Measurements from ENCODE around the gene CD82.

Gene CD82

GRCh38 chr11:44621140-44621681 lies 55.7 kb downstream of the CD82 start:
- DNase-seq = peak; percentile 54 to 72

- no peak for DNase-seq
Measured at GRCh38 chr11:44621784-44622183, 56.3 kb downstream of the CD82 start.

- DNase-seq = peak in 1 of 2 experiments; percentile 30
Measured at GRCh38 chr11:44622190-44622650, 56.8 kb downstream of the CD82 start.

- no peak for DNase-seq
Measured at GRCh38 chr11:44622721-44623258, 57.3 kb downstream of the CD82 start.

GRCh38 chr11:44623341-44623730 lies 57.9 kb downstream of the CD82 start:
- DNase-seq = no peak

DNA sequence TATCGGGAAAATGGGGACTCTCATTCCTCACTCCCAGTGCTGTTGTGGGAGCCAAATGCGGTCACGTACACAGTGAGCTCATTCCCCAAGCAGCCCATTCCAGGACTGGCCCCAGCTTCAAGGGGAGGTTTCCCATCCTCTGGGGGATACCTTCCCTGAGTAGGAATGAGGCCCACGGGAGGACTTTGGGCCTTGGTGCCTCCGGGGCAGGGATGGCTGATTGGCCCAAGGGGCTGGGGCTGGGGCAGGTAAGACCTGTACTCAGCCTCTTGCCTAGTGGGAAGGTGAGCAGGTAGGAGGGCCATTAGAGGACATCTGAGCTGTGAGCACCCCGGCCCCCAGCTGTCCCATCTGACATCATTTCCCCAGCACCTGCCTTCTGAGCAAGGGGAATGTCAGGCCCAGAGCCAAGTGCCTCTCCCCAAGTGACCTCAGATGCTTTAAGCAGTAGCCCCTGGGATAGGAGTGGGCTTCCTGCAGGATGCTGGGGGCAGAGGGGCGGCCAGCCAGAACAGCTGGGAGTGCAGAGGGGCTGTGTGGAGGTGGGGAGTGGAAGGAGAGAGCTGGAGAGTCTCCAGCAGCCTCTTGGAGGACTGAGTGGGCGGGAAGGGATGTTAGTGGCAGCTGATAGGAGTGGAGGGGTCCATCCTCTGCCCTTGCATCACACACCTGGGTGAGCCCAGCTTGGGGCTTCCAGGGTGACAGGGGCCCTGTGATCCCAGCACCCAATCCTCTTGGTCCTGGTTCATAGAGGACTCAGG lies 58.4 kb downstream of the CD82 start:
- DNase-seq = peak in 1 of 2 experiments; percentile 41

- DNase-seq = no peak
Measured at GRCh38 chr11:44624761-44625221, 59.3 kb downstream of the CD82 start.

DNA sequence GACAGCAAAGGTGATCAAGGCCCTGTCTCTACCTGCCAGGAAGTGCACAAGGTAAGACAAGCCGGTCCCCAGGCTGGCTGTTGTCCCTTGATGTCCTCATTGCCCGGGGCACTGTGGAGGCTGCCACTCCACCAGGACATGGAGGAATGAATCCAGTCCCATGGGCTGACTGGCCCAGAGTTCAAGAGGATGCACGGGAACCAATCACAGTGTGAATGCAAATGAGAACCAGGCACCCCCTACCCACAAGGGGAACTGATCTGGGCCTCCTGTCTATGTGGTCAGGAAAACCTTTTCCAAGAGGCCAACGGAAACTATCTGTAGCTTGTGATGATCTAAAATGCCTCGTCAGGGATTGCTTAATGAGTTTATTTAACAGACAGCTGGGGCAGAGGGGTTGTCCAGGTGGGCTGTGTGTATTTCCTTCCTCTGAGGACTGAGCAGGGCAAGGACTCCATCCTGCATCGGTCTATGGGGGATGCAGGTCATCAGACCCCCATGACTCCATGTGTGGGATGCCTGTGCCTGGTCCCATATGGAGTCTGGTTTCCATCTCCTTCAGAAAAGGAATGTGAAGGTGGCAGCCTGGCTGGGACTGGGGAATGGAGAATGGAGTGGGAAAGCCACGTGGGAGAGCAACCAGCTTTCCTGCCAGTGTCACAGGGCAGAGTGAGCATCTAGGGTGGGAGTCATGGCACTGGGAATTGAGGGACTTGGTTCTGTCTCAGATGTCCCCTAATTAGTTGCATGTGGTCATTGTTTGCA lies 60.5 kb downstream of the CD82 start:
- DNase-seq = no peak

- no peak for DNase-seq
Measured at GRCh38 chr11:44626645-44627044, 61.2 kb downstream of the CD82 start.

GRCh38 chr11:44627165-44627789 lies 61.8 kb downstream of the CD82 start:
- no peak for DNase-seq

GRCh38 chr11:44627911-44628729 lies 62.7 kb downstream of the CD82 start:
- no peak for DNase-seq

GRCh38 chr11:44628730-44629700 lies 63.6 kb downstream of the CD82 start:
- no peak for DNase-seq

- no peak for DNase-seq
Measured at GRCh38 chr11:44629732-44630345, 64.4 kb downstream of the CD82 start.

GRCh38 chr11:44630511-44631210 lies 65.2 kb downstream of the CD82 start:
- DNase-seq = no peak

DNA sequence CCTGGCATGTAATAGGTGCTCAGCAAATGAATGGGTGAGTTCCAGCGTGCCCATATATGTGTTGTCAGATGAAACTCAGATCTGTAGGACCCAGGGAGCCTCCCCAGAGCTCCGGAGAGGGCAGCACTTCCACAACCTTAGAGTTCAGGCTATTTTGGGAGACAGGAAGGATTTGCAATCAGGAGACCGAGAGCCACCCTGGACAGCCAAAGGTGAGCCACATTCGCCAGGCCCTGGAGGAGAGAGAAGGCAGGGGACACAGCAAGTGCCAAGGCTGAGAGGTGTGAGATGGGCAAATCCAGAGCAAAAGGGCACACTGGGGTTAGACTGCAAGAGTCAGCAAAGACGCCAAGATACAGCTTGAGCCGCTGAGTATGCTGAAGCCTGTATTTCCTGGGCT lies 66.4 kb downstream of the CD82 start:
- DNase-seq = no peak

DNA sequence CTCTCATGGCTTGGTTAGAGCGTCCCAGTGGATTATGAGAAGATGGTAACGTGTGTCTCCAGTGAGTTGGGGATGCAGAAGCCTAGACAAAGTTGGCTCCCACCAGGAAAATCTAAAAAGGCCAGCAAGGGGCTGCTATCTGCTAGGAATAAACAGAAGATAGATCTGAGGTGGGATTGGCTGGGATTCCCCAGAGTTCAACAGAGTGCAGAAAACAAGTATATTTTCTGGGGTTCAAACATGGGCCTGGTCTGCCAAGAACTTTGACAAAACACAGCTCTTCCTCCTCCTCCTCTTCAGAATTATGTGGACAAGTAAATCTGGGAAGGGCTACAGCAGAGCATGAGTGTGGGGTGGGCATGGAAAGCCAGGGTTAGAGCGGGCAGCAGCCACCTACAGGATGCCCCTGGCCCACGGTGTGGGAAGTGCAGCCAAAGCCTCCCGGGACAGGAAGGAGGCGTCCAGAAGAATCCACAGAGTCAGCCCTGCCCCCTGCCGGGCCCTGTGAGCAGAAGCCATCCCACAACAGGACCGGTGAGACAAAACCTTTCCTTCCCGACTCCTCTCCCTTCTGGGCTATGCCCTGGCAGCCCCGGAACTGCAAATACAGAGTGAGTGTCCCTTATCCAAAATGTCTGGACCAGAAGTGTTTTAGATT lies 67.1 kb downstream of the CD82 start:
- peak in 1 of 2 experiments; percentile 11 for DNase-seq

GRCh38 chr11:44633641-44634040 lies 68.2 kb downstream of the CD82 start:
- peak in 1 of 2 experiments; percentile 44 for DNase-seq

GRCh38 chr11:44634401-44635281 lies 69.2 kb downstream of the CD82 start:
- peak; percentile 41 to 79 for DNase-seq

All from NCI-H524 (cell line).